HPDE6-E6E7 (cell line): ENCODE measurements around the gene STOML2.
"Not testable (repeated sequence)": the region's sequence is repeated elsewhere in the genome, so short reads cannot be mapped to it uniquely, and the experiment has no call there.

Experiments
- DNase-seq: peaks from one replicate; pipeline ENCODE4 v3.0.0; 2011; ENCODE audit warnings: missing footprints; ENCODE audit errors: extremely low spot score

STOML2 gene, protein sequence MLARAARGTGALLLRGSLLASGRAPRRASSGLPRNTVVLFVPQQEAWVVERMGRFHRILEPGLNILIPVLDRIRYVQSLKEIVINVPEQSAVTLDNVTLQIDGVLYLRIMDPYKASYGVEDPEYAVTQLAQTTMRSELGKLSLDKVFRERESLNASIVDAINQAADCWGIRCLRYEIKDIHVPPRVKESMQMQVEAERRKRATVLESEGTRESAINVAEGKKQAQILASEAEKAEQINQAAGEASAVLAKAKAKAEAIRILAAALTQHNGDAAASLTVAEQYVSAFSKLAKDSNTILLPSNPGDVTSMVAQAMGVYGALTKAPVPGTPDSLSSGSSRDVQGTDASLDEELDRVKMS

GRCh38 chr9:35102769-35103659 is at the start of gene STOML2:
STOML2 (minus strand) TSS chr9:35103131; CDS start chr9:35103094, 37 bp downstream.
- peak; percentile 95 for DNase-seq

GRCh38 chr9:35147941-35148563 is 45.1 kb upstream of the STOML2 start:
- DNase-seq, result not testable (repeated sequence)

DNA sequence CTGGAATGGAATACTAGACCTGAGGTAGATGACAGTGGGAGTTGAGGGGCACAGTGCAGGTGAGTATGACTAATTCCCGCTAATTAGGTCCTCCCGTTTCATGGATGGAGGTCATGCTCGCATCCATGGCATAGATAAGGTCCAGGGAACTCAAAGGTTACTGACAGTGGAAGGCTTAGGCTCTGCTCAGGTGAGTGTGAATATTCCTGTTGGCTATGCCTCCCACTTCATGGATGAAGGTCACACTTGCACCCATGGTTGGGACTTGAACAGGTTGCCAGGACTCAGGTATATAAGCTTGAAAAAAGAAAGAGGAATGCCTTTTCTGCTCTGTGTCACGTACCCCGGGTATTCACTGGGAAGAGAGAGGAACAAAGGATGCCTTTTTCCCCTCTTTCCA is 39.1 kb upstream of the STOML2 start:
- DNase-seq, result no peak

DNA sequence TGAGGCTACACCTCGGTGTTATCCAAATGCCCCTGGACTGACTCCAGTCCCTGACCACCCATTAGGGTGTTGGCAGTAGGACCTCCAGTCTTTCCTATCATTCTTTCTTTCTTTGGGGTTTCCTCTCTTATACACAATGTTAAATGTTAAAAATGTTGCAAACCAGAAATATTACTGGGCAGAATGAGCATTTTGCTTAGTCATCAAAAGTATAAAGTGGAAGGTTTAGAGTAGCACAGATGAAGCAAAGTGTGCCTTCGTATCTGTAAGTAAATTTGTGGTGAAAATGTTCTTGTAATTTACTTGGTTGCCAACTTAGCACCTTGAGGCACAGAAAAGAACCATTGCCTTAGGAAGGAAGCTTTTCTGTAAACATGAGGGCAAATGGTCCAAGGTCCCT is 37.2 kb upstream of the STOML2 start:
- no peak for DNase-seq

DNA sequence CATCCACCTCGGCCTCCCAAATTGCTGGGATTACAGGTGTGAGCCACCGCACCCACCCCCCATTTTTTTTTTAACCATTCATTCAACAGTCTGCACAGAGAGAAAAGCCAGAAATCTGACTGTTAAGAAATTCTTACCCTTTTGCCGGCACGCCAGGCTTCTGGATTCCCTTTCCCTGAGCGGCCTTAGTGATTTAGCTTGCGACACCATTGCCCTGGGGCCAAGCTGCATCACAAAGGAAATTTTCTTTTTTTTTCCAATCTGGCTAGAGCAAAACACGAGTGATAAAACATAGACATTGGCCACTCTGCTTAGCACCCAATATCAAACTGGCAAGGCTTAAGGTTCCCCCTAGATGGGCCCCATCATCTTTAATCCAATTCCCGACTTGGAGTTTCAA is 33.9 kb upstream of the STOML2 start:
- no peak for DNase-seq

GRCh38 chr9:35135988-35136387 is 33.1 kb upstream of the STOML2 start:
- no peak for DNase-seq

DNA sequence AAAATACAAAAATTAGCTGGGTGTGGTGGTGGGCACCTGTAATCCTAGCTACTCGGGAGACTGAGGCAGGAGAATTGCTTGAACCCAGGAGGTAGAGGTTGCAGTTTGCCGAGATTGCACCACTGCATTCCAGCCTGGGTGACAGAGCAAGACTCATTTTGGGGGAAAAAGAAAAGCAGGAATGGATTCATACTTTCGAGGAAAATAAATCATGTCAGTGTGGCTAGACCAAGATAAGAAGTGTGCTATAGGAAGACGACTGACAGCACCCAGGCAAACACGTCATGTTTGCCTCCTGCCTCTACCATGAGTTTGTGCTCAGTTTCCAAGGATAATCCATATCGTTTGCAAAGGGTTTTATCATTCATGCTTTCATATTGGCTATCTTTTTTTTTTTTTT is 32.0 kb upstream of the STOML2 start:
- DNase-seq, result no peak

DNA sequence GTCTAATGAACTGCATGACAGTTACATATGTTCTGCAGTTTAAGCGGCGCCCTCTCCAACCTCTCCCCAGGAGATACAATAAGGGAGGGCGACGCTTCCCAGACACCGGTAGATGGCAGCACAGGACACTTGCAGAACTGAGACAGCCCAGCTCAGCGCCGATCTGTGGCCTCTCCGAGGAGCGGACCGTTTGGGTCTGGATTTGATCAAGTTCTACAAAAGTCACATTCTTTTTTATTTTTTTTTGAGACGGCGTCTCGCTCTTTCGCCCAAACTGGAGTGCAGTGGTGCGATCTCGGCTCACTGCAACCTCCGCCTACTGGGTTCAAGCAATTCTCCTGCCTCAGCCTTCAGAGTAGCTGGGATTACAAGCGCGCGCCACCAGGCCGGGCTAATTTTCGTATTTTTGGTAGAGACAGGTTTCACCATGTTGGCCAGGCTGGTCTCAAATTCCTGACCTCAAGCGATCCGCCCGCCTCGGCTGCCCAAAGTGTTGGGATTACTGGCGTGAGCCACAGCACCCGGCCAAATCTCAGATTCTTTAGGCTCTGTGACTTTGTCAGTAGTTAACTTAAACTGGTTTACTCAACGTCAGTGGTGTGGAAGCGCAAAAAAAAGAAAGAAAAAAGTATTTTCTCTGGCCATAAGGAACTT is 14.1 kb upstream of the STOML2 start:
- peak; percentile 89 for DNase-seq

DNA sequence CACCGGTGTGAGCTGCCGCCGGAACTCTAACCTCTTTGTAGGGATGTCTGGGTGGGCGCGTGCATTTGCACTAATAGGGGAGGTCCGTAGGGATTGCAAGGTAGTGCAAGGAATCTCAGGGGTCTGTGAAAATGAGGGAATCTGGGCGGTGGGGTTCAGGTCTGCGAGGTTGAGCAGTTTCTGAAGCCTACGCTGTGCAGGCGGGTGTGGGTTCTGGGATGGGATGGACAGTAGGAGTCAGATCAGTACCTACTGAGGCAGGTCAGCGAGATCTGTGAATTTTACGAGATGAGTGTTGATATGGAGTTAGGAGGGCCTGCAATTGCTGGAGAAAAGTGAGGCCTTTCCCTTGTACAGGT is 13.6 kb upstream of the STOML2 start:
- DNase-seq, result no peak

DNA sequence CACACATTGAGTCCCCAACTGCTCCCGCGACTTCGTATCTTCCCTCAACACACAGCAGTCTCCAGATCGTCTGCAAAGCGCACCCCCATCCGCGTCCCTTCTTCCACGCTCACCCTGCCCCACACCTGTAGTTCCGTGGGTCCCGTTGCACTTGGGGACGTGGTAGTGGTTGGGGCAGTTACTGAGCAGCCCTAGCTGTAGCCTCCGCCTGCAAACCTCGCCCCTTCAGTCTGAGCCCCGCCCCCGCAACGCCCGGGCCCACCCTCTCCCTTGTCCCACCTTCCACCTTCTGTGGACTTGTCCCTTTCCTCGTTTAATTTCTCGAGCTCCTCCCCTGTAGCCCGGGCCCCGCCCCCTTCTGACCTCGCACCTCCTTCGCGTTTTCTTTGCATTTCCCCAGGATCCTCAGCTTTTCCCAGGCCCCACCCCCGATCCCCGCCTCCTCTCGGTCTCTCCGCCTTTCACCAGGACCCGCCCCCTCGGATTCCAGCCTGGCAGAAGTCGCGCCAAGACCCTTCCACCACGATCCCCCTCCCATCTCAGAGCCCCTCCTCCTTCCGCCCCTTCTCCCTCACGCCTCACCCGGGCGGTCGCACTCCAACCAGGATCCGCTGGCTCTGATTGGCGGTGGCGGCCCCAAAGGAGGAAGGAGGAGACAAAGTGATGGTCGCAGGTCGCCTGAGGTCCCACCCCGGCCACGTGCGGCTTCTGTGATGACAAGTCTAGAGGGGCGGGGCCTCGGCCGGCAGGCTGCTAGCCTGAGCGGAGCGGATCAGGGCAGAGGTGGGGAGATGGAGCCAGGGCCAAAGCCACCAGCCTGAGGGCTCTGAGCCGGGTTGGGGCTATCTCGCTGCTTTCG is 13.0 kb upstream of the STOML2 start, which contains the start of gene ATOSB:
Gene ATOSB, minus strand, starts transcription at position 183 of the 859 bp plus-strand sequence. CDS start 7,588 bp downstream, outside the sequence.
- DNase-seq, result peak; percentile 83

- DNase-seq, result peak; percentile 61
Observed at GRCh38 chr9:35114840-35115628, 12.1 kb upstream of the STOML2 start.

GRCh38 chr9:35114113-35114839 is 11.3 kb upstream of the STOML2 start:
- DNase-seq, result peak; percentile 86

DNA sequence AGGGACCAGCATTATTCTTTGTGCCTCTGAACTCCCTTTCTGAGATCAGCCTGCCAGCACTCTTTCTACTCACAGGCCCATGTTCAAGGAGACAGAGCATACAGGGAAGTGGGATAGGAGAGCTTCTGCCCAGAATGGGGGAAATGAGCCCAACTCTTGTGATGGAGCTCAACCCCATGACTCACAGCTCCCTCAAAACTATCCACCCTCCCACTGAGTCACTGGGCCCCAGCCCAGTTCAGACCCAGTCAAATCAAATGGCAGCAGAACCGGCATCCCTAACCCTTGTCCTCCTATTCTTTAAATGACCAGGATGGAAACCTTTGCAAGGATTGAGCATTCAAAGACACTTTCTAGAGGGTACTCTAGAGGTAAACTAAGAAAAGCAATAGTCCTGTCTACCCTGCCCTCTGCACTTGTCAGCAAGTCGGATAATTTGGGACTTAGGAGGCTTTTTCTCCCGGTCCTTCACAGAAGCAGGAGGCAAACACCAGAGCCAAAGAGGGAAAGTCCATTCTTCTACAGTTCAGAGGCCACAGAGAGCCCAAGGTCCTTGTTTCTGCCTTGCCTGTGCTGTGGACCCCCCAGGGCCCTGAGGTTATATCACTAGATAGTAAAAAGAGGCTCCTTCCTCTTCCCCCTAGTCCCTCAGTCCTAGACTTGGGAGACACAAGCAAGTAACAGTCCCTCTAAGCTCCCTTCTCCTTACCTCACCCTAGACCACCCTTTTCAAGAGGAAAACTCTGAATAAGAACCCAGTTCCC is 9.5 kb upstream of the STOML2 start:
- DNase-seq, result no peak

DNA sequence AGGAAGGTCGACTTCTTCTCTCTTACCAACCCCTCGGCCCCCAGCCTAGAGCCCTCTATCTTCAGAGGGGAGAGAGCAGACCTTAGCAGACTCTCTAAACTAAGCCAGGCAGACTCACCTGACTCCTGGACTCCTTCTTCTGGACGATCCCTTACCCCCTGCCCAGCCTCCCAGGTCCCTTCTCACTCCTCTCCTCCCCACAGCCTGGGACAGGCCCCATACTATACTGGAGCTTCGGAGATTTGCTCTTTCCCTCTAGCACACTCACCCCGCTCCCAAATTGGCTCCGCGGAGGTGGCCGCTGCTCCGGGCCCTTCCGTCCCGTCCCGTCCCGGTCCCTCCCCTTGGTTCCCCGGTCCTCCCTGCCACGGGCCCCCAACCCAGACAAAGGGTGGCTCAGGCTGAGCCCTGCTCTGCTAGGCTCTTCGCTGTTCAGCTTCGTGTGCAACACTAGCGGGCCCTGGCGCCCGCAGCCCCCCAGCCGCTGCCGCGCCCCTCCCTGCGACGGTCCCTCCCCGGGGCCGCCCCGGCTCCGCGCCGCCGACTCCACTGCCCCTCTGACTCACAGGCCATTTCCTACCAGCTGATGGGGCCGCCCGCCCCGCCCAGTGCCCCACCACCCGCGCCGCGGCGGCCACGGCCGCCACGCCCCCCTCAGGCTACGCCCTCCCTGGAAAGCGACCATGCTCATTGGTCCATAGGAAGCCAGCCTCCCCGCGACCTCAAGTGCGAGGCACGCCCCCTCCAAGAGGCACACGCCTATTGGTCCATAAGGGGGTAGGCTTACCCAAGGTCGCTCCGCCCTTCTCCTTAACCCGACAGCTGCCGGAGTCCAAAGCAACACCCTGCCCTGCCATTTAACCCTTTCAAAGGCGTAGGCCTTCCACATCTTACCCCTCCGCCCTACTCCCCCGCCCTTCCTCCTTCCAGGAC is 8.3 kb upstream of the STOML2 start:
- peak; percentile 86 for DNase-seq

DNA sequence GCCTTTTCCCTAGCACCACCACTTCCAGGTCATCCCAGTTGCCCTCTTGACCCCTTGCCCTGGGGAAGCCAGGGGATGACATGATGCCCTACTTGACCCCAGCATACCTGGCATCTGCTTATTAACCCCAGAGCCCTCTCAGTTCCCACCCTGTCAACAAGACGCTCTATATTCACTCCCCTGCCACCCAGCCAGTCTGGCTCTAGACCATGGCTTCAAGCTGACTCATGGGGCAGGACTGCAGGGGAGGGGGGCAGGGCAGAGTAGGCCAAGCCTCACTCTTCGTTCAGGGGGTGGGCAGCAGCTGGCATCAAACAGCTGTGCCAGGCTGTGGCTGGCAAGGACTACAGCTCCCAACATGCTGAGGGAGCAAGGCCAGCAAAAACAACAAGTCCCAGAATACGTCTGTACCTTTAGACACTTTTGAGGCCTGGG is 7.4 kb upstream of the STOML2 start:
- no peak for DNase-seq

GRCh38 chr9:35108946-35109575 is 6.1 kb upstream of the STOML2 start:
- DNase-seq, result no peak

DNA sequence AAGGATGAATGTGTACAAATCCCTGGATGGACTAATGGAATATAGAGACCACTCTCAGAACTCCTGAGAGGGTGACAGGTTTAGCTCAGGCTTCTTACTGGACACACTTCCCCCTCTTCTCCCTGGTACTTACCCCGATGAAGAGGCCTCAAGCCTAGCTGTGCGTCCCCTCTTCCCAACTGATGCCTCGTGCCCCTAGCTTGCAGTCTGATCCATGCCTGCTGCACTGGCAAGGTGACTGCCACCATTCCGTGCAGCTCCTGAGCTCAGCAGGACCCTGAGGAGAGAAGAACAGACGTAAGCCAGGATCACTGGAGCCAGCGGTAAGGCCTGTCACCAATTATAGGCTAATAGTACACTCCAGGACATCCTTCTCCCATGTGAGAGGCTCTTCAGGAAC is 5.5 kb upstream of the STOML2 start:
- DNase-seq, result no peak
